Thyroid gland (tissue), 4 donors: ENCODE results near the gene LSAMP.

Experiments
- CTCF ChIP-seq, 6 experiments: fragments of 200-600 bp in 3 of 6; fragments of 450-650 bp in 3 of 6; sonication (generic) in 3 of 6; IDR thresholded peaks; one replicate each; pipeline ENCODE4 v1.5.1; 2016 to 2019; ENCODE audit warnings: antibody characterized with exemption in 6 of 6, mild to moderate bottlenecking in 2 of 6, inconsistent platforms in 1 of 6, moderate library complexity in 1 of 6
- POLR2A ChIP-seq, 2 donors: fragments of 450-650 bp; IDR thresholded peaks; one replicate each; pipeline ENCODE4 v1.6.1; 2017; ENCODE audit warnings: antibody characterized with exemption in 2 of 2, mild to moderate bottlenecking in 2 of 2, moderate library complexity in 1 of 2

- TF ChIP-seq CTCF (IDR thresholded peaks at IDR 0.05) (no peak), POLR2A (IDR thresholded peaks at IDR 0.05) (no peak)
Observed at GRCh38 chr3:115899535-115899934, 545.8 kb downstream of the LSAMP start.
